ENCODE measurements around the gene CSF1.

GRCh38 chr1:109873278-109874175 is 37.1 kb upstream of the CSF1 start:
- no peak for TF ChIP-seq POLR2AphosphoS5 (IDR thresholded peaks at IDR 0.05; ENCODE audit: low read depth, low read length)
- TF ChIP-seq POLR2A (IDR thresholded peaks at IDR 0.05; ENCODE audit: low read depth, low read length): no peak
